Activated T-helper 9 cell treated with anti-CD3 and anti-CD28 coated beads, Interleukin-2, amount 50 U/mL, for 16 hours (primary cell): Measurements from ENCODE around the gene LSM2.
"Not testable (repeated sequence)": the region's sequence is repeated elsewhere in the genome, so short reads cannot be mapped to it uniquely, and the experiment has no call there.

Source experiments
- DNase-seq: peaks from one replicate; pipeline ENCODE4 v3.0.0-alpha.2; 2020; ENCODE audit warnings: low read depth

The LSM2 gene

GRCh38 chr6:31806470-31807272 is at the start of gene LSM2:
Gene LSM2, minus strand, starts transcription at chr6:31806966. Its CDS starts 209 bp downstream, at chr6:31806757.
- DNase-seq = peak; percentile 95

GRCh38 chr6:31851980-31852718 is 45.4 kb upstream of the LSM2 start:
- DNase-seq = not testable (repeated sequence)

GRCh38 chr6:31851485-31851832 is 44.7 kb upstream of the LSM2 start:
- DNase-seq = no peak

GRCh38 chr6:31850765-31851484 is 44.2 kb upstream of the LSM2 start:
- no peak for DNase-seq

- DNase-seq = no peak
Measured at GRCh38 chr6:31847276-31847978, 40.7 kb upstream of the LSM2 start.

- no peak for DNase-seq
Measured at GRCh38 chr6:31844507-31844906, 37.7 kb upstream of the LSM2 start.

GRCh38 chr6:31842053-31842452 is 35.3 kb upstream of the LSM2 start:
- no peak for DNase-seq

GRCh38 chr6:31839779-31840126 is 33.0 kb upstream of the LSM2 start:
- DNase-seq = not testable (repeated sequence)

GRCh38 chr6:31838968-31839367 is 32.2 kb upstream of the LSM2 start:
- DNase-seq = no peak

- DNase-seq = not testable (repeated sequence)
Measured at GRCh38 chr6:31838114-31838553, 31.4 kb upstream of the LSM2 start.

- DNase-seq = no peak
Measured at GRCh38 chr6:31837369-31838113, 30.8 kb upstream of the LSM2 start.

- DNase-seq = no peak
Measured at GRCh38 chr6:31836474-31837368, 30.0 kb upstream of the LSM2 start.

GRCh38 chr6:31836047-31836473 is 29.3 kb upstream of the LSM2 start:
- no peak for DNase-seq

- peak; percentile 68 for DNase-seq
Measured at GRCh38 chr6:31834367-31835250, 27.8 kb upstream of the LSM2 start.

- DNase-seq = no peak
Measured at GRCh38 chr6:31831350-31832215, 24.8 kb upstream of the LSM2 start.

- no peak for DNase-seq
Measured at GRCh38 chr6:31830886-31831335, 24.1 kb upstream of the LSM2 start.

GRCh38 chr6:31829633-31830283 is 23.0 kb upstream of the LSM2 start:
- no peak for DNase-seq
